Body of pancreas (tissue), 4 donors: ENCODE data around the gene COL24A1.

Source experiments
- POLR2A ChIP-seq, 3 donors: fragments of 450-650 bp; IDR thresholded peaks; one replicate each; pipeline ENCODE4 v1.6.1; 2016; ENCODE audit warnings: antibody characterized with exemption in 3 of 3, mild to moderate bottlenecking in 2 of 3
- TF ChIP-seq, protein P1 (sequence below), 7 experiments: fragments of 450-650 bp in 4 of 7; fragments of 200-600 bp in 3 of 7; sonication (generic) in 3 of 7; IDR thresholded peaks; one replicate each; pipeline ENCODE4 v1.5.1; 2016 to 2019; ENCODE audit warnings: antibody characterized with exemption in 7 of 7

DNA sequence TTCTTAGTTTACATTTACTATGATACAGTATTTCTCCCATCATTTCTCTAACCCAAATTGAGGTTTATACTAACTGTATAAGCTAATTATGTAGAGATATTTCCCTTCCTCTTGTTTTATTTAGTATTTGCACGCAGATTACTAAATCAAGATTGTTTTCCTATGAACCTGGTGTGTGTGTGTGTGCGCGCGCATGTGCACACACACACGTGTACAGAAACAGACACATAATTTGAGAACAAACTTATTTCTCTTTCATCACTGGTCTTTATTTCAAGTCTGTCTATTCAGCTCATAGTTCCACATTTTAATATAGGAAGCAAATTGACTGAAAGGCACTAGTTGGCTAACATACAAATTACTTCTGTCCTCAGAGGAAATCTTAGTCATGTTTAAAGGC is 19.7 kb upstream of the COL24A1 start:
- TF ChIP-seq, protein P1, sequence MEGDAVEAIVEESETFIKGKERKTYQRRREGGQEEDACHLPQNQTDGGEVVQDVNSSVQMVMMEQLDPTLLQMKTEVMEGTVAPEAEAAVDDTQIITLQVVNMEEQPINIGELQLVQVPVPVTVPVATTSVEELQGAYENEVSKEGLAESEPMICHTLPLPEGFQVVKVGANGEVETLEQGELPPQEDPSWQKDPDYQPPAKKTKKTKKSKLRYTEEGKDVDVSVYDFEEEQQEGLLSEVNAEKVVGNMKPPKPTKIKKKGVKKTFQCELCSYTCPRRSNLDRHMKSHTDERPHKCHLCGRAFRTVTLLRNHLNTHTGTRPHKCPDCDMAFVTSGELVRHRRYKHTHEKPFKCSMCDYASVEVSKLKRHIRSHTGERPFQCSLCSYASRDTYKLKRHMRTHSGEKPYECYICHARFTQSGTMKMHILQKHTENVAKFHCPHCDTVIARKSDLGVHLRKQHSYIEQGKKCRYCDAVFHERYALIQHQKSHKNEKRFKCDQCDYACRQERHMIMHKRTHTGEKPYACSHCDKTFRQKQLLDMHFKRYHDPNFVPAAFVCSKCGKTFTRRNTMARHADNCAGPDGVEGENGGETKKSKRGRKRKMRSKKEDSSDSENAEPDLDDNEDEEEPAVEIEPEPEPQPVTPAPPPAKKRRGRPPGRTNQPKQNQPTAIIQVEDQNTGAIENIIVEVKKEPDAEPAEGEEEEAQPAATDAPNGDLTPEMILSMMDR (IDR thresholded peaks at IDR 0.05), result no peak
- no peak for TF ChIP-seq POLR2A (IDR thresholded peaks at IDR 0.05)
